ENCODE data around the gene ZNF22. TPM values are rescaled to one million over a fixed set of nuclear protein-coding genes. Genes with fewer than 3 reads are reported as not detected.

The ZNF22 gene
- total RNA-seq, 1 experiment from 2014 or later = 13.5 TPM

- Histone ChIP-seq H3K4me2 (ENCODE audit: low read length) (peak overlapping the region; percentile 89), H3K79me2 (ENCODE audit: insufficient read depth, low read length) (no peaks in the 10 kb centered on the region), H3K36me3 (ENCODE audit: control insufficient read depth in 1 of 2, insufficient read depth in 2 of 2, low read length in 2 of 2) (no peaks in the 10 kb centered on the region), H3K4me1 (ENCODE audit: control insufficient read depth in 1 of 2, insufficient read depth in 2 of 2, low read length in 2 of 2) (peaks cover 57 to 73% of the 10 kb centered on the region in 2 experiments), H3K27ac (ENCODE audit: low read depth, low read length) (peak overlapping the region; percentile 20; the same call in 1 of the 2 replicates), H3K27me3 (ENCODE audit: insufficient read depth, low read length) (no peaks in the 10 kb centered on the region), H3K4me3 (replicated peaks in 1 of 2; ENCODE audit: low read depth in 1 of 2, low read length in 2 of 2) (peak overlapping the region in 1 of 2 experiments; percentile 56; a peak in 3 of 4 replicates), H3K9me2 (ENCODE audit: insufficient read depth) (no peaks in the 10 kb centered on the region), H2AFZ (ENCODE audit: low read depth, low read length, poor library complexity, severe bottlenecking) (no peak overlapping the region), H3K9ac (ENCODE audit: low read length) (peak overlapping the region; percentile 65), H4K20me1 (ENCODE audit: insufficient read depth) (no peaks in the 10 kb centered on the region), H3K9me3 (ENCODE audit: control insufficient read depth in 1 of 2, insufficient read depth in 1 of 2, low read depth in 1 of 2, low read length in 2 of 2) (no peaks in the 10 kb centered on the region)
- POLR2A ChIA-PET = interaction anchor here (1.2 to 1.8 kb wide), 4 partner anchors 13 to 40 kb away, joined by 5 to 11 read pairs (median 6); no protein-coding TSS in a partner anchor
- DNase-seq (ENCODE audit: low read depth, low spot score) = no peak
- ATAC-seq = no peak
- BruUV-seq (replicated peaks) = no TSS peak
- RAD21 ChIA-PET (ENCODE audit: low non-redundant PET in 1 of 2, low total read pairs in 2 of 2, uncharacterized antibody in 2 of 2, unreplicated experiment in 2 of 2) = no interaction called here
- TF ChIP-seq FOSL1 (IDR thresholded peaks at IDR 0.05; ENCODE audit: low read depth) (no peak), REST (IDR thresholded peaks at IDR 0.05; ENCODE audit: low read depth) (no peak), ZFX (IDR thresholded peaks at IDR 0.05) (no peak), EZH2 (IDR thresholded peaks at IDR 0.05) (no peak), JUND (IDR thresholded peaks at IDR 0.05) (no peak), CBX3 (IDR thresholded peaks at IDR 0.05; ENCODE audit: low read depth) (no peak), SRF (IDR thresholded peaks at IDR 0.05; ENCODE audit: low read depth) (no peak), YY1 (IDR thresholded peaks at IDR 0.05; ENCODE audit: extremely low read depth, insufficient replicate concordance, low read depth, low read length) (no peak), EZH2phosphoT487 (IDR thresholded peaks at IDR 0.05; ENCODE audit: borderline replicate concordance) (no peak), POLR2A (IDR thresholded peaks at IDR 0.05; ENCODE audit: borderline replicate concordance, extremely low read depth, insufficient read depth, insufficient read length) (no peak), SP1 (IDR thresholded peaks at IDR 0.05; ENCODE audit: low read depth) (no peak), RAD21 (IDR thresholded peaks at IDR 0.05; ENCODE audit: low read depth) (no peak), CEBPB (IDR thresholded peaks at IDR 0.05; ENCODE audit: low read depth) (no peak), ZBTB33 (IDR thresholded peaks at IDR 0.05; ENCODE audit: extremely low read depth, insufficient replicate concordance, low read length) (no peak), TCF7L2 (IDR thresholded peaks at IDR 0.05; ENCODE audit: borderline replicate concordance, extremely low read depth, insufficient read depth, insufficient read length) (no peak), CTCF (IDR thresholded peaks at IDR 0.05 in 2 of 3, conservative IDR thresholded peaks at IDR 0.05 in 1 of 3; ENCODE audit: borderline replicate concordance in 1 of 3, insufficient read depth in 1 of 3, low read depth in 2 of 3, low read length in 2 of 3) (no peak), POLR2AphosphoS5 (IDR thresholded peaks at IDR 0.05; ENCODE audit: low read depth, low read length) (no peak), MAX (IDR thresholded peaks at IDR 0.05) (no peak)
- intact Hi-C loops (cut with micrococcal nuclease) = loop anchor here (1.0 kb wide), 1 partner anchor 18 kb away; the partner anchor contains the start of gene RASSF4
- CTCF ChIA-PET = interaction anchor here (1.3 kb wide), 1 partner anchor 44 kb away, joined by 4 read pairs; no protein-coding TSS in a partner anchor
Measured at GRCh38 chr10:44977287-44978212, 23.2 kb upstream of the ZNF22 start.
